Neural cell (in vitro differentiated cells): Measurements from ENCODE around the gene ATP2C2.

ENCODE experiments used
- EP300 ChIP-seq: fragments of 450-650 bp; conservative IDR thresholded peaks from 2 replicates; pipeline ENCODE4 v1.6.1; 2014; ENCODE audit warnings: antibody characterized with exemption, mild to moderate bottlenecking, moderate library complexity; ENCODE audit not compliant: poor library complexity, severe bottlenecking
- EZH2 ChIP-seq: fragments of 200-600, 300-800 bp; shearing (Covaris generic), sonication (generic); IDR thresholded peaks from 2 replicates; pipeline ENCODE4 v1.6.1; 2014; ENCODE audit warnings: antibody characterized with exemption, low read length, borderline replicate concordance, mild to moderate bottlenecking; ENCODE audit not compliant: insufficient read depth, poor library complexity, severe bottlenecking
- MXI1 ChIP-seq: fragments of 450-650 bp; conservative IDR thresholded peaks from 2 replicates; pipeline ENCODE4 v1.6.1; 2014; ENCODE audit warnings: antibody characterized with exemption, mild to moderate bottlenecking; ENCODE audit not compliant: poor library complexity, severe bottlenecking
- POLR2AphosphoS5 ChIP-seq: IDR thresholded peaks from 2 replicates; pipeline ENCODE4 v1.6.1; 2012
- RAD21 ChIP-seq: fragments of 450-650 bp; conservative IDR thresholded peaks from 2 replicates; pipeline ENCODE4 v1.6.1; 2014; ENCODE audit warnings: antibody characterized with exemption, mild to moderate bottlenecking, moderate library complexity
- TAF1 ChIP-seq: IDR thresholded peaks from 2 replicates; pipeline ENCODE4 v1.6.1; 2012; ENCODE audit warnings: low read depth
- TF ChIP-seq, protein P1 (sequence below): fragments of 450-650 bp; IDR thresholded peaks from 2 replicates; pipeline ENCODE4 v1.5.1; 2014; ENCODE audit warnings: antibody characterized with exemption, mild to moderate bottlenecking, moderate library complexity; ENCODE audit not compliant: poor library complexity, severe bottlenecking
- TF ChIP-seq, protein P2 (sequence below): IDR thresholded peaks from 2 replicates; pipeline ENCODE4 v1.6.1; 2012; ENCODE audit warnings: borderline replicate concordance

DNA sequence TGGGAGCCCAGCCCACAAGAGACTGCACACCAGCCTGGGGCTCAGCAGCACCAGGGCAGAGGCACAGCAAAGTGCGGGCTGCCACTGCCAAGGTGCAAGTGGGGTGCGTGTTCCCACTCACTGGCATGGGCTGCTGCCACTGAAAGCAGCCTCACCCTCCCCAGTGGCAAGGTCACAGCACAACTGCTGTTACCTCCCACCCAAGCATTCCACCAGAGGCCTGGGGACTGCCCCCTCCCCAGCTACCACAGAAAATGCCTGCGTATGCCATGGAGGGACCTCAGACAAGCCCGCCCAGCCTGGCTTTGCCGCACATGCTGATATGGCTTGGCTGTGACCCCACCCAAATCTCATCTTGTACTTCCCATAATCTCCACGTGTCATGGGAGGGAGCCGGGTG, 103.0 kb downstream of the ATP2C2 start:
- TF ChIP-seq EP300 (no peak), RAD21 (no peak), POLR2AphosphoS5 (no peak), TAF1 (no peak), EZH2 (no peak), MXI1 (no peak)
- TF ChIP-seq, protein P1, sequence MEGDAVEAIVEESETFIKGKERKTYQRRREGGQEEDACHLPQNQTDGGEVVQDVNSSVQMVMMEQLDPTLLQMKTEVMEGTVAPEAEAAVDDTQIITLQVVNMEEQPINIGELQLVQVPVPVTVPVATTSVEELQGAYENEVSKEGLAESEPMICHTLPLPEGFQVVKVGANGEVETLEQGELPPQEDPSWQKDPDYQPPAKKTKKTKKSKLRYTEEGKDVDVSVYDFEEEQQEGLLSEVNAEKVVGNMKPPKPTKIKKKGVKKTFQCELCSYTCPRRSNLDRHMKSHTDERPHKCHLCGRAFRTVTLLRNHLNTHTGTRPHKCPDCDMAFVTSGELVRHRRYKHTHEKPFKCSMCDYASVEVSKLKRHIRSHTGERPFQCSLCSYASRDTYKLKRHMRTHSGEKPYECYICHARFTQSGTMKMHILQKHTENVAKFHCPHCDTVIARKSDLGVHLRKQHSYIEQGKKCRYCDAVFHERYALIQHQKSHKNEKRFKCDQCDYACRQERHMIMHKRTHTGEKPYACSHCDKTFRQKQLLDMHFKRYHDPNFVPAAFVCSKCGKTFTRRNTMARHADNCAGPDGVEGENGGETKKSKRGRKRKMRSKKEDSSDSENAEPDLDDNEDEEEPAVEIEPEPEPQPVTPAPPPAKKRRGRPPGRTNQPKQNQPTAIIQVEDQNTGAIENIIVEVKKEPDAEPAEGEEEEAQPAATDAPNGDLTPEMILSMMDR = no peak
- TF ChIP-seq, protein P2, sequence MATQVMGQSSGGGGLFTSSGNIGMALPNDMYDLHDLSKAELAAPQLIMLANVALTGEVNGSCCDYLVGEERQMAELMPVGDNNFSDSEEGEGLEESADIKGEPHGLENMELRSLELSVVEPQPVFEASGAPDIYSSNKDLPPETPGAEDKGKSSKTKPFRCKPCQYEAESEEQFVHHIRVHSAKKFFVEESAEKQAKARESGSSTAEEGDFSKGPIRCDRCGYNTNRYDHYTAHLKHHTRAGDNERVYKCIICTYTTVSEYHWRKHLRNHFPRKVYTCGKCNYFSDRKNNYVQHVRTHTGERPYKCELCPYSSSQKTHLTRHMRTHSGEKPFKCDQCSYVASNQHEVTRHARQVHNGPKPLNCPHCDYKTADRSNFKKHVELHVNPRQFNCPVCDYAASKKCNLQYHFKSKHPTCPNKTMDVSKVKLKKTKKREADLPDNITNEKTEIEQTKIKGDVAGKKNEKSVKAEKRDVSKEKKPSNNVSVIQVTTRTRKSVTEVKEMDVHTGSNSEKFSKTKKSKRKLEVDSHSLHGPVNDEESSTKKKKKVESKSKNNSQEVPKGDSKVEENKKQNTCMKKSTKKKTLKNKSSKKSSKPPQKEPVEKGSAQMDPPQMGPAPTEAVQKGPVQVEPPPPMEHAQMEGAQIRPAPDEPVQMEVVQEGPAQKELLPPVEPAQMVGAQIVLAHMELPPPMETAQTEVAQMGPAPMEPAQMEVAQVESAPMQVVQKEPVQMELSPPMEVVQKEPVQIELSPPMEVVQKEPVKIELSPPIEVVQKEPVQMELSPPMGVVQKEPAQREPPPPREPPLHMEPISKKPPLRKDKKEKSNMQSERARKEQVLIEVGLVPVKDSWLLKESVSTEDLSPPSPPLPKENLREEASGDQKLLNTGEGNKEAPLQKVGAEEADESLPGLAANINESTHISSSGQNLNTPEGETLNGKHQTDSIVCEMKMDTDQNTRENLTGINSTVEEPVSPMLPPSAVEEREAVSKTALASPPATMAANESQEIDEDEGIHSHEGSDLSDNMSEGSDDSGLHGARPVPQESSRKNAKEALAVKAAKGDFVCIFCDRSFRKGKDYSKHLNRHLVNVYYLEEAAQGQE = no peak
